Hematopoietic multipotent progenitor cell treated with erythropoietin and hydrocortisone succinate and interleukin-3 and kit ligand, for 15 days (in vitro differentiated cells): ENCODE results near the gene GPRC6A.
"Not testable (repeated sequence)": the region's sequence is repeated elsewhere in the genome, so short reads cannot be mapped to it uniquely, and the experiment has no call there.

Source experiments
- DNase-seq: peaks from one replicate; pipeline ENCODE4 v3.0.0-alpha.2; 2015; ENCODE audit warnings: low spot score

Gene GPRC6A, protein sequence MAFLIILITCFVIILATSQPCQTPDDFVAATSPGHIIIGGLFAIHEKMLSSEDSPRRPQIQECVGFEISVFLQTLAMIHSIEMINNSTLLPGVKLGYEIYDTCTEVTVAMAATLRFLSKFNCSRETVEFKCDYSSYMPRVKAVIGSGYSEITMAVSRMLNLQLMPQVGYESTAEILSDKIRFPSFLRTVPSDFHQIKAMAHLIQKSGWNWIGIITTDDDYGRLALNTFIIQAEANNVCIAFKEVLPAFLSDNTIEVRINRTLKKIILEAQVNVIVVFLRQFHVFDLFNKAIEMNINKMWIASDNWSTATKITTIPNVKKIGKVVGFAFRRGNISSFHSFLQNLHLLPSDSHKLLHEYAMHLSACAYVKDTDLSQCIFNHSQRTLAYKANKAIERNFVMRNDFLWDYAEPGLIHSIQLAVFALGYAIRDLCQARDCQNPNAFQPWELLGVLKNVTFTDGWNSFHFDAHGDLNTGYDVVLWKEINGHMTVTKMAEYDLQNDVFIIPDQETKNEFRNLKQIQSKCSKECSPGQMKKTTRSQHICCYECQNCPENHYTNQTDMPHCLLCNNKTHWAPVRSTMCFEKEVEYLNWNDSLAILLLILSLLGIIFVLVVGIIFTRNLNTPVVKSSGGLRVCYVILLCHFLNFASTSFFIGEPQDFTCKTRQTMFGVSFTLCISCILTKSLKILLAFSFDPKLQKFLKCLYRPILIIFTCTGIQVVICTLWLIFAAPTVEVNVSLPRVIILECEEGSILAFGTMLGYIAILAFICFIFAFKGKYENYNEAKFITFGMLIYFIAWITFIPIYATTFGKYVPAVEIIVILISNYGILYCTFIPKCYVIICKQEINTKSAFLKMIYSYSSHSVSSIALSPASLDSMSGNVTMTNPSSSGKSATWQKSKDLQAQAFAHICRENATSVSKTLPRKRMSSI

DNA sequence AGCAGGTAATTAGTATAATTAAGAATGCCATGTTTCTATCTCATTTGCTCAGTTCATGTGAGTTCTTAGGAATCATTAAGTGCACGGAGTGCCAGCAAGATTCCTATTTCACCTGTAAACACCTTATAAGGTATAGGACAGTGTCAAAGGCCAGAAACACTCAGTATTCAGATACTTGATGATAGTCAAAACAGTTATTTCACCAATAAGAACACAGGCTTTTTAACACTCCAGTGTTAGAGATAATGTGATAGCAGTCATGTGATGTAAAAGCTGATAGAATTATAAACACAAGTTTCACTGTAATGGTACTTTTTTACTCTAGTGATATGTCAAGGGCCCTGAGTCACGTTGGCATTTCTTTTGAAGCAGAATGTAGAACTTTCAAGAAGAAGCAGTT lies at the start of gene GPRC6A:
Gene GPRC6A (minus strand): TSS at position 101 of the 400 bp plus-strand sequence. CDS start 70 bp downstream, at position 31.
- DNase-seq, result no peak

DNA sequence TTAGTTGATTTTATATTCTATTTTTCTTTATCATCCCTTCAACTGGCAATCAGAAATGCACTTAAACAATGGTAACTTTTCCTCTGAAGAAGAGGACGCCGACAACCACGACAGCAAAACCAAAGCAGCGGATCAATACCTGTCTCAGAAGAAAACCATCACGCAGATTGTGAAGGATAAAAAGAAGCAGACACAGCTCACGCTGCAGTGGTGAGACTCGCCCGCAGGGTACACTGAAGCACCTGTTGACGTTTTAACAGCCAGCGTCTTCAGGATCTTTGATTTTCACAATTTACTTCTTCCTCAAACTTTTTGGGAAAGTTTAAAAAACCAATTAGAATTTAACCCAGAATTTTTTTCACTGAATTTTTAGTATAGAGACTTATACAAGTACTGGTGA lies 48.9 kb upstream of the GPRC6A start:
- DNase-seq, result no peak

DNA sequence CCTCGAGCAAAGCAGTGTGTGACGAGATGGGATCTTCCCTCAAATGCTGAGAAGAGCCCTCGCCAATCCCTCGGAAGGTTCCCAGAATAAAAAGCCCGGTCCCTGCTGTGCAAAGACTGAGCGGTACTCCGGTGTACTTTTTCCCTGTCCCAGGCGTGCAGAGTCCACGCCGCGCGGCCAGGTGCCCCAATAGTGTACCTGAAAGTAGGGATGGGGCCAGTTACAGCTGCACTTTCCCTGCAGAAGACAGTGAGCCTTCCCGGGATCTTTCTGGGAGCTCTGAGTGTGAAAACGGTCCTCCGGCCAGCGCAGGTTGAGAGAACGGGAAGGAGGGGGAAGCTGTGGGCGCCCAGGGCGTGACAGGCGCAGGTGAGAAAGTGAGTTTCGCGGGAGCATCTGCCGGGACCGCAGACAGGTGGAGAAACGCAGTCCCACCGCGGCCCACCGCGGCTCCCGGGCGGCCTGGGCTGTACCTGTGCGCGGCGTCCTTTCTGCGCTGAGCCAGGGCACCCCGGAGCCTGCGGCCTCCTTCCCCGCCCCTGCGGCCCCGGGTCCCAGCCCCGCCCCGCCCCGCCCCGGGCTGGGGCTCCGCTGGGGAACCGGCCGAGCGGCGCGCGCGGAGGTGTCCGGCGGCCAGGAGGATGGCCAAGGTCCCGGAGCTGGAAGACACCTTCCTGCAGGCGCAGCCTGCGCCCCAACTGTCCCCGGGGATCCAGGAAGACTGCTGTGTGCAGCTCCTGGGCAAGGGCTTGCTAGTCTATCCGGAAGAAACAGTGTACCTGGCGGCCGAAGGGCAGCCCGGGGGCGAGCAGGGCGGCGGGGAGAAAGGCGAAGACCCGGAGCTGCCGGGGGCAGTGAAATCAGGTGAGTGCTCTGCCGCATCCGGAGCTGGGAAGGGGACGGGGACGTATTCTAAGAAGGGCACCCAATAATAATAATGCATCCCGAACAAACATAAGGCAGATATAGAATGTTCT lies 48.0 kb upstream of the GPRC6A start, which contains the start of gene RFX6:
Gene RFX6 (plus strand): TSS at position 608 of the 977 bp plus-strand sequence. CDS start 34 bp downstream, at position 642.
- no peak for DNase-seq

DNA sequence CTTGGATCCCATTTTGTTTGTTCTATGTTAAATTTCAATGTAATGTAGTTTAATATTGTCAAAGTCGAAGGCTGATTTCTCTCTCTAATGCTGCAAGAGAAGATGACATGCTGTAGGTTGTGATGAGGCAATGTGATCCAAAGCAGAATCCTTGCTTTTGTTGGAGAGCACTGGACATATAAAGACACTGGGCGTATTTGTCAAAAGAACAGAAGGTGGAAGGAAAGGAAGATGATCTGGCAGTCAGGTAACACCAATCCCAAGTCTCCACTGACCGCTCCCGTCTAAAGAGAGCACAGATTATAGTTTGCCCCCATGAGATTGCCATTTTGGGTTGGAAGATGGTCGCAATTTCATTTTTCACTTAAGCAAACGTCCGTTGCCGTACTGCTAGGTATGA lies 47.2 kb upstream of the GPRC6A start:
- DNase-seq, result no peak

DNA sequence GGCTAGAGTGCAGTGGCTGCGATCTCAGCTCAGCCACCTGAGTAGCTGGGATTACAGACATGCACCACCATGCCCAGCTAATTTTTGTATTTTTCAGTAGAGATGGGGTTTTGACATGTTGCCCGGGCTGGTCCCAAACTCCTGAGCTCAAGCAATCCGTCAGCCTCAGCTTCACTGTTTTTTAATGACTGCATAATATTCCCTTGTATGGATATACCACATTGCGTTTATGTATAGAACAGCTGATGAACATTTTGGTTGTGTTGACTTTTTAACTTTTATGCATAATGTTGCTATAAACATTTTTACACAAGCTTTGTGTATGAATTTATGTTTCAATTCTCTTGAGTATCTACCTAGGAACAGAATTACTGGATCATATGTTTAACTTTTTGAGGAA lies 43.9 kb upstream of the GPRC6A start:
- no peak for DNase-seq

DNA sequence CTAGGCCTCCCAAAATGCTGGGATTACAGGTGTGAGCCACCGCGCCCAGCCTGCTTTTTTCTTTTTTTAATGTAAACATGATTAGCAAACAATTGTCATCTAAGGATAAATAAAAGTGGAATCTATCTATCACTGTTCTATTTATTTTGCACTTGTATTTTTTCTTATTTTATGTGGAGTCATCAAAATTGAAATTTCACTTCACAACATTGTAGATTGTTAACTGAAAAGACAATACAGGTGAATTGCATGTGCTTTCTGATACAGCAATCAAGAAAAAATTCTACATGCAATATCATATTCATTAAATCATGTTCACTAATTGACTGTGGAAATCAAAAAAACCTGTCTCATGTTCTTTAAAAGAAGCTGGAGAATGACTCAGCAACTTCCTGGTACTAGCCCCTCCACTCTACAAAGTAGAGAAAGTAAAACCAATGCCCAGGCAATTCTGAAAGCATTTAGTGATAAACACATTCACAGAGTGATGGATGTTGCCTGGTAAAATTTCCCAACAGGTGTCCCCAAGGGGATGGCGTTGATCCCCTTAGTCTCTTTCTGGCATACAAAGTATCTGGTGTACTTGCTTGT lies 37.5 kb upstream of the GPRC6A start:
- DNase-seq, result no peak

DNA sequence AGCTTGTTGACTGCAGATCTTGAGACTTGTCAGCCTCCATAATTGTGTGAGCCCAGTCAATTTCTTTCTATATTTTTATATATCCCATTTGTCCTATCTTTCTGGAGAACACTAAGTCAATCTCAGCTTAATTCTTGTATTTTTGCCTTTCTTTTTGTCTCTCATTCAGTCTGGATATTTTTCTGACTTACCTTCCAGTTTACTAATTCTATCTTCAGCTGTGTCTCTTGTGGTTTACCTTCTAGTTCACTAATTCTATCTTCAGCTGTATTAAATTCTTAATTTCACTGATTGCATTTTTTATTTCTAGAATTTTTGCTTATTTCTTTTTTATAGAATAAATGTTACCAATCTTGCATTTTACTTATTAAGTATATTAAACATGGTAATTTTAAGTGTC lies 30.4 kb upstream of the GPRC6A start:
- DNase-seq, result no peak

DNA sequence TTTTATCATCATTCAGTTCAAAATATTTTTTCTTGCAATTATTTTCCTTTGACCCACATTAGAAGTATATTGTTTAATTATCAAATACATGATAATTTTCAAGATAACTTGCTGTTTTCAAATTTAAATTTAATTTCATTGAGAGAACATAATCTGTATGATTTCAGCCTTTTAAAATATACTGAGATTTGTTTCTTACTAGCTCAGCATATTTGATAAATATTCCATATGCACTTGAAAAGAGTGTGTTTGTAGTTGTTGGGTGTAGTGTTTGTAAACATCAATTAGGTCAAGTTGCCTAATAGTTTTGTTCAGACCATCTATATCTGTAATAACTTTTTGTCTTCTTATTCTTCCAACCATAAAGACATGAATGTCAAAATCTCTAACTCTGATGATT lies 29.2 kb upstream of the GPRC6A start:
- no peak for DNase-seq

DNA sequence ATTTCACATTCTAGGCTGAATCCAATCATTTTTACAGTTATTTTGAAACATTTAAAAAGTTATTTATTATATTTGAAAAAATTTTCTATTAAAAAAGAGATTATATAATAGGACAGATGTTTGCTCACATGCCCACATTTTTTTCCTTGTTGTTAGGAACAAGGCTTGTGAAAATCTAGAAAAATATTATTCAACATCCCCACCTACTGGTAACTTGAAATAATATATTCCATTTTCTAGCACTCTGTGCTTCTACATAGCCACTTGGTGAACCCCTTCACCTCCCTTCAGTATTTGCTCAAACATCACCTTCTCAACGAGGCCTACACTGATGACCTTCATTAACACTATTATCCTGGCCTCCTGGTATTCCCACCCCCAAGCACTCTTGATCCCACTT lies 18.3 kb upstream of the GPRC6A start:
- peak; percentile 6 for DNase-seq

DNA sequence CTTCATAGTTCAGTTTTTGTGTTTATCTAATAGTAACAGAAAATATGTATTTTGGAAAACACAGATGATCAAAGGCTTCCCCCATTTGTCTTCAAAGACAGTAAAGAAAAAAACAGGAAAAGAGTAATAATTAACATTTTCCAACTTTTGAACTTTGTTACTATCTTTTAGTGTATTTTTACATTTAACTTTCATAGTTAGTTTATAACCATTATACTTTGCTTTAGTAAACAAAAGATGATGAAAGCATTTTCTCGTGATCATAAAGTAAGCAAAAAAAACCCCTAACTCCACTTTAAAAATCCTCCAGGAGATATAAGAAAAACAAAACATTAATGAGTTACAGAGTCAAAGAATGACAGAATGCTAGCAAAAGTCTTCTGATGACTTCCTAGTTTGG lies 13.6 kb upstream of the GPRC6A start:
- DNase-seq, result no peak

DNA sequence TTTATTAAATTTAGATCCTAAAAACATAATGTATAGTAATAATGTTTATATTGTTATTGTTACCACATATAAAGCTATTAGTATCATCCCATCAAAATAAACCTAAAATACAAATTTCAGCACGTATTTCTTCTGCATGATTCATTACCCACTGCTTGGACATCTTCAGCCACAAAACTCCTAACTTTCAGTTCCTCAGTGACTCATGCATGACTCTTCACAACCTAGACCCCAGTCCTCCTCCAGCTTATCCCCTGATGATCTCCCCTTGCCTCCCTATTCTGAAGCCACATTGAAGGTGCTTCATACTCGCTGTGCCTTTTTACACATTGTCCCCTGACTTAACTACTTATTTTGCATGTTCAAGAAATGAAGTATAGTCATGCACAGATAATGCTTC lies 11.2 kb upstream of the GPRC6A start:
- DNase-seq, result no peak

DNA sequence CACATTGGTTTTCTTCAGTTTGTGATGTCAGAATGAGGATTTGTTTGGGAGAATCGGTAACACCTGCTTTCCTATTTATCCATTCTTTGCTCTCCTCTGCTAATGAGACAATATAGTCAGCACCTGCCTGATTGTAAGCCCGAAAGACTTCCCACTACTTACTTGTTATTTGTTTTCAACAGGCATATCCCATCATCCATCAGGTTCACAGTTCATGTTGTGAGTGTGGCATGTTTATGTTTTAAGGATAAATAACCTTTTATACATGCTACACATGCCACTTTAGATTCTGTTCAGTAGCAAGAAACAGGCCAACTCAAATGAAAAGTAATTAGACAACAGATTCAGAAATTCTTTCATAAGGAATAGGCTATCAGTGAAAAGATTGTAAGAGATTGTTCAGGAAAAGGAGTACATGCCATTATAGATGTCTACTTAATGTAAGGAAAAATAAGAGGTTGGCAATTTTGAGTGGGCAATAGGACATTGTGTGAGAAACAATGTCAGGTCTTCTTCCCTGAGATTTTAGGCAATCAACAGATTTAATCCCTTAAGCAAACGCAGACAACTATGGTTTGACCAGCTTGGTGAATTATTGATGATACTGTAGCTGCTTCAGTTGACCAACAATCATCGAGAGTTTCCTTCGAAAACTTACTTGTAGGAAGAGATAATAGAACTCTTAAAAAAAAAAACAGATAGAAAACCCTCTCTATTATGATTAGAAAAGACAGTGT lies 7.9 kb upstream of the GPRC6A start:
- no peak for DNase-seq

DNA sequence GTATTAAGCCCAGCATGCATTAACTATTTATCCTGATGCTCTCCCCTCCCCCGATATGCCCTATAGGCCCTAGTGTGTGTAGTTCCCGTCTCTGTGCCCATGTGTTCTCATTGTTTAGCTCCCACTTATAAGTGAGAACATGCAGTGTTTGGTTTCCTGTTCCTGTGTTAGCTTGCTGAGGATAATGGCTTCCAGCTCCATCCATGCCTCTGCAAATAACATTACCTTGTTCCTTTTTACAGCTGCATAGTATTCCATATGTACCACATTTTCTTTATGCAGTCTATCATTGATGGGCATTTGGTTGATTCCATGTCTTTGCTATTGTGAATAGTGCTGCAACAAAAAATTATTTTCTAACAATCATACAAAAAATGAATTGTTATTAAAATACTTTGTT lies 5.6 kb upstream of the GPRC6A start:
- not testable (repeated sequence) for DNase-seq

DNA sequence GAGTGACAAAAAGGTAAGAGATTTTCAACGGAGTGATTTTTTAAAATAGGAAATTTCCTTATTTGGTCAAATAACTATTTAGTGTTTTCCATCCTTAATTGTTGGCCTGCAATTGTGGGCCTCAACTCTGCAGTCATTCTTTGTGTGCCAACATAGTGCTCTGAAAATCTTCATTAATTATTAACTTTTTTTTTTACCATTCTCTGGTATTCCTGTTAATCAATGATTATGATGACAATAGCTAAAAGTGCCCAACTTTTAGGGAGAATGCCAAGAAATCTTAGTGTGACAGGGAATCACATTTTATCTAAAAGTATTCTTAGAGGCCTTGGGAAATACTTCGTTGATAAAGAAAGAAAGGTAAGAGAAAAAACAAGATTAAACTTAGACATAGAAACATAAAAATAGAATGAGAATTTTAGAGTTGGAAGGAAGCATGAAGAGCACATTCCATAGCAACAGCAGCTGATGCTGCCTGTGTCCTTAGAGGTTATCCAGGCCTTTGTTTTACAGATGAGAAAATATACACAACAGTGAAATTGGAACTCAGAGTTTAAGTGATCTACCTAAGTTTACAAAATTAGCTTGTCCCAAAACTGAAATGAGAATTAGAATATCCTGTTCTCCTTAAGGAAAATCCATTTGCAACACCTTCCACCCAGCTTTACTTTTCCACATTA lies 1.2 kb downstream of the GPRC6A start:
- DNase-seq, result no peak

DNA sequence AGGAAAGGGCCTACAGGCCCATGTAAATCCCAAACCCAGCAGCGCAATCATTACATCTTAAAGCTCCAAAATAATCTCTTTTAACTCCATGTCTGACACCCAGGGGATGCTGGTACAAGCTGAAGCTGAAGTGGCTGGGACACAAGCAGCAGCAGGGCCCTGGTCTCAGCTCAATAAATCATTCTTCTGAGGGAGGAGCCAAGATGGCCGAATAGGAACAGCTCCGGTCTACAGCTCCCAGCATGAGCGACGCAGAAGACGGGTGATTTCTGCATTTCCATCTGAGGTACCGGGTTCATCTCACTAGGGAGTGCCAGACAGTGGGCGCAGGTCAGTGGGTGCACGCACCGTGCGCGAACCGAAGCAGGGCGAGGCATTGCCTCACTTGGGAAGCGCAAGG lies 12.5 kb downstream of the GPRC6A start:
- DNase-seq, result not testable (repeated sequence)

DNA sequence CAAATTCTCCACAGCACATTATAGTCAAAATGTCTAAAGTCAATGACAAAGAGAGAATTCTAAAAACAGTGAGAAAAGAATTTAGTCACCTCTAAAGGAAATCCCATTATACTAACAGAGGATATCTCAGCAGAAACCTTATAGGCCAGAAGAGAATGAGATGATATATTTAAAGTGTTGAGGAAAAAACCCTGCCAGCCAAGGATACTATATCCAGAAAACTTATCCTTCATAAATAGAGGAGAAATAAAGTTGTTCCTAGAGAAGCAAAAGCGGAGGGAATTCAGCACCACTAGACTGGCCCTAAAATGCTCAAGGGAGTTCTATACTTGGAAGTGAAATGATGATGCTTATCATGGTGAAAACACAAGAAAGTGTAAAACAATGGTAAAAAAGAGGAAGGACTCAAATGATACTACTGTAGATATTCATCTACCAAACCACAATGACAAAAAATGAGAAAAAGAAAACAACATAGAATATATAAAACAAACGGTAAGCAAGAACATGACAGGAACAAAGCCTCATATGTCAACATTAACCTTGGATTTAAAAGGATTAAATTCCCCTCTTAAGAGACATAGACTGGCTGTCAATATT lies 16.7 kb downstream of the GPRC6A start:
- no peak for DNase-seq

DNA sequence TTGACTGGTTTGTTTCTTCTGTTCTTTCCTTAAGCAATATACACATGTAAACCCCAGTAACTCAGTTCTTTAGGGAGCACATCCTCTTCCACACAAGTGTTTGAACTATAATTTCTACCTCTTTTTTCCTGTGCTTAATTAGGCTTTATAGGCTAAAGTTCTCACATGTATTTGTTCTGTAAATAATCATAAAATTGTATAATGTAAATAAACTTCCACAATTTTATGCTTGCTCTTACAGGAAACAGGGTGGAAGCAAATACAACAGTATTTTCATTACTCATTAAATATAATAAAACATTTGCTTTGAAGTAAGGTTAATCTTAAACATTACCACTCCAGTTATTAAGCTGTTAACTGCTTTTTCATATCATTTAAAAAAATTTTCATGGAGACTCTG lies 26.9 kb downstream of the GPRC6A start:
- no peak for DNase-seq

DNA sequence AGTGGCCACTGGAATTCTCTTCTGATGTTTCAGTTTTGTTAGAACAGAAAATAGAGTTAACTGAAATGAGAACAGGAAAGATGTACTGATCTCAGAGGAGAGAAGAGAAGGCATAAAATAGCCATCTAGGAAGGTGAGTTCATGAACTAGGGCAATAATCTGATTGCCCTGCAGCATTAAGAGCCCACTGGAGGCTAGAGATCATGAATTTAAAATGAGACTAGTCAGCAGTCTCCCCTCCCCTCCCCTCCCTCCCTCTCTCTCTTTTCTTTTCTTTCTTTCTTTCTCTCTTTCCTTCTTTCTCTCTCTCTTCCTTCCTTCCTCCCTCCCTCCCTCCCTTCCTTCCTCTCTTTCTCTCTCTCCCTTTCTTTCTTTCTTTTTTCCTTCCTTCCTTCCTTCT lies 28.9 kb downstream of the GPRC6A start:
- no peak for DNase-seq

DNA sequence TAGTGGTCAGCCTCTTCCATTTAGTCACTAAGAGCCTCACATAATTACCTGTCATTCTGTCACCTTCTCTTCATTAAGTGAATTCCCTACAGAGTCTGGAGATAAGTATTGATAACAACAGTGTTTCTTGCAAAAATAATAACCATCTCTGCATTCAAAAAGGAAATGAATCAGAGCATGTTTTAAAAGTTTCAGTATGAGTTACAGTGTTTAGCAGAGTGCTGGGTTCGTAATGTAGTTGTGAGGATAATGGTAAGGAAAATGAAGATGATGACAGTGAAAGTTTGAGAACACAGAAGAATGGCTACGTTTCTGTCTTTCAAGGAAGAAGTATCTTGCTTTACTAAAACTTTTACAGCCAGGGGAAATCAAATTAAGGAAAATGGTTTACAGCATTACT lies 31.3 kb downstream of the GPRC6A start:
- no peak for DNase-seq

DNA sequence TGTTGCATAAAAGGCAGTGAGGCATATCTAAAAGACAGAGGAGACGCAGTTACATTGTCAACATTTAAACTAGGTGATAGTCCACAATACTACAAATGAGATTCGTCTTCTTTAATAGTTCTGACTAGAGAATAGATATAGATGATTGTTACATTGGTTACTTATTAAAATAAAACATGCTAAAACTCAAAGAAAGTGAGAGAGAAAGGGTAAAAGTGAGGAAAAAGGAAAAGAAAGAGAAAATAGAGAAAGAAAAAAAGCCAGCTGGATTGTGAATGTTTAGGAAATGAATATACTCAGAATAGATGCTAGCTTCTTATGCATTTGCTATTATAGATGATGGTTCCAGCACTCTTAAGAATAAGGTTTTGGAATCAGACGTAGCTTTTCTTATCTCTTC lies 35.7 kb downstream of the GPRC6A start:
- no peak for DNase-seq
